GM12874 (cell line): ENCODE data around the gene CELA3B.
A peak's percentile ranks its signal among the peaks of the same experiment; 100 is the strongest.

Experiments
- CTCF ChIP-seq: IDR thresholded peaks from 2 replicates; pipeline ENCODE4 v1.5.1; 2011; ENCODE audit warnings: low read depth, mild to moderate bottlenecking, control low read depth, low read length, moderate library complexity; ENCODE audit not compliant: insufficient read depth

CELA3B gene

GRCh38 chr1:21961337-21961736 is 15.5 kb upstream of the CELA3B start:
- TF ChIP-seq CTCF = no peak

- TF ChIP-seq CTCF = no peak
Measured at GRCh38 chr1:21961799-21962198, 15.0 kb upstream of the CELA3B start.

- peak; percentile 84 for TF ChIP-seq CTCF
Measured at GRCh38 chr1:21963477-21964217, 13.2 kb upstream of the CELA3B start.

GRCh38 chr1:21966247-21967000 is 10.4 kb upstream of the CELA3B start:
- TF ChIP-seq CTCF = no peak

DNA sequence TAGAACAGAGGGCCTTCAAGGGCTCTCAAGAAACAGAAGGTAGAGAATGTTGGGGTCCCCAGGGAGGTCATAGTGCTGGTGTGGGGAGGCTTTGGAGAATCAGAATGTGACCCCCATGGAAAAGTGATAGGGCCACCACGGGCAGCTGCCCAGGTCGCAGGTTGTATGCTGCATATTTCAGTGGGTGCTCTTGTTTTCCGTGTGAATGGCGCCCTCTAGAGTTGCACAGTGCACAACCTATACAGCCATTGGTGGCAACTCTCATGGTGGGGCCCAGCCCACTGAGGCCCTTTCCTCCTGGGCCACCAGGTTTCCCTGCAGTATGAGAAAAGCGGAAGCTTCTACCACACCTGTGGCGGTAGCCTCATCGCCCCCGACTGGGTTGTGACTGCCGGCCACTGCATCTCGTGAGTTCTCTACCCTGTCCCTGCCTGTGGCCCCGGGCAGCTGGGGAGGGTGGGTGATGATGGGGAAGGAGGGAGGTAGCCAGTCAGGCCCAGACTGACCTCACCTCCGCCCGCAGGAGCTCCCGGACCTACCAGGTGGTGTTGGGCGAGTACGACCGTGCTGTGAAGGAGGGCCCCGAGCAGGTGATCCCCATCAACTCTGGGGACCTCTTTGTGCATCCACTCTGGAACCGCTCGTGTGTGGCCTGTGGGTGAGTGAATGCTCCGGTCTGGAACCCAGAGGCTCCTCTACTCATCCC is 3.8 kb downstream of the CELA3B start:
- TF ChIP-seq CTCF = peak; percentile 13; the same call in 1 of the 2 replicates

DNA sequence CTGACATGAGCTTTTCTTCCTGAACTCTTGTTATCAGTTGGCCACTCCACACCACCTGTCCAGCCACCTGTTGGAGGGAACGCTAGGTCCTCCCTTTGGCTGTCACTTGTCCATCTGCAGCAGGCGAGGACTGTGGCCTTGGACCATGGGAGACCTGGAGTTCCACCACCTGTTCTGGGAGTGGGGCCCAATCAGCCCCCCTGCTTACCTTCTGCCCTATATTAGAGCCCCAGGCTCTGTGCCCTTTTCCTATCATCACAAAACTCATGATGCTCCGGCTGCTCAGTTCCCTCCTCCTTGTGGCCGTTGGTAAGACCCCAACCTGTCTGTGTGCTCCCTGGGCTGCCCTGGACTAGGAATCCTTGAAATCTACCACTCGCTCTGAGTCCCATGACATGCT is 24.6 kb downstream of the CELA3B start, which contains the start of gene CELA3A:
TSS of gene CELA3A (plus strand) at position 249 of the 400 bp plus-strand sequence. CDS start at position 267, 18 bp downstream.
- no peak for TF ChIP-seq CTCF
